ENCODE data around the gene SUPT4H1.

SUPT4H1 gene

GRCh38 chr17:58306131-58306951 is 45.7 kb downstream of the SUPT4H1 start:
- no peaks in the 10 kb centered on the region for H3K4me1 ChIP-seq (ENCODE audit: control insufficient read depth in 5 of 5, insufficient read depth in 5 of 5, low read length in 5 of 5)
- H3K27ac ChIP-seq (ENCODE audit: low read depth, low read length) = no peak overlapping the region
- H3K9me3 ChIP-seq (ENCODE audit: control insufficient read depth in 5 of 5, low read length in 5 of 5) = no peaks in the 10 kb centered on the region
- no peak overlapping the region for H3K4me3 ChIP-seq (ENCODE audit: low read depth in 1 of 5, low read length in 5 of 5)
- H3K36me3 ChIP-seq (ENCODE audit: control insufficient read depth in 5 of 5, insufficient read depth in 5 of 5, low read length in 5 of 5) = no peaks in the 10 kb centered on the region
- peaks cover 0 to 26% (median 10%) of the 10 kb centered on the region in 5 donors for H3K27me3 ChIP-seq (ENCODE audit: control insufficient read depth in 5 of 5, insufficient read depth in 4 of 5, low read length in 5 of 5)
- H3K9ac ChIP-seq (ENCODE audit: low read length in 5 of 5) = no peak overlapping the region

GRCh38 chr17:58305626-58306025 is 46.4 kb downstream of the SUPT4H1 start:
- Histone ChIP-seq H3K4me3 (ENCODE audit: low read depth in 1 of 5, low read length in 5 of 5) (no peak overlapping the region), H3K27ac (ENCODE audit: low read depth, low read length) (no peak overlapping the region), H3K36me3 (ENCODE audit: control insufficient read depth in 5 of 5, insufficient read depth in 5 of 5, low read length in 5 of 5) (no peaks in the 10 kb centered on the region)

GRCh38 chr17:58304750-58305486 is 47.1 kb downstream of the SUPT4H1 start:
- H3K27me3 ChIP-seq (ENCODE audit: control insufficient read depth in 5 of 5, insufficient read depth in 4 of 5, low read length in 5 of 5) = peaks cover 0 to 26% (median 10%) of the 10 kb centered on the region in 5 donors
- no peaks in the 10 kb centered on the region for H3K36me3 ChIP-seq (ENCODE audit: control insufficient read depth in 5 of 5, insufficient read depth in 5 of 5, low read length in 5 of 5)
- no peaks in the 10 kb centered on the region for H3K9me3 ChIP-seq (ENCODE audit: control insufficient read depth in 5 of 5, low read length in 5 of 5)
- no peak overlapping the region for H3K9ac ChIP-seq (ENCODE audit: low read length in 5 of 5)
- no peak overlapping the region for H3K4me3 ChIP-seq (ENCODE audit: low read depth in 1 of 5, low read length in 5 of 5)
- no peaks in the 10 kb centered on the region for H3K4me1 ChIP-seq (ENCODE audit: control insufficient read depth in 5 of 5, insufficient read depth in 5 of 5, low read length in 5 of 5)
- no peak overlapping the region for H3K27ac ChIP-seq (ENCODE audit: low read depth, low read length)

More at GRCh38 chr17:58305626-58306025, 46.4 kb downstream of the SUPT4H1 start:
- peaks cover 0 to 22% (median 10%) of the 10 kb centered on the region in 5 donors for H3K27me3 ChIP-seq (ENCODE audit: control insufficient read depth in 5 of 5, insufficient read depth in 4 of 5, low read length in 5 of 5)
- no peaks in the 10 kb centered on the region for H3K9me3 ChIP-seq (ENCODE audit: control insufficient read depth in 5 of 5, low read length in 5 of 5)
- no peak overlapping the region for H3K9ac ChIP-seq (ENCODE audit: low read length in 5 of 5)
- no peaks in the 10 kb centered on the region for H3K4me1 ChIP-seq (ENCODE audit: control insufficient read depth in 5 of 5, insufficient read depth in 5 of 5, low read length in 5 of 5)

GRCh38 chr17:58303971-58304749 is 47.8 kb downstream of the SUPT4H1 start:
- Histone ChIP-seq H3K27me3 (ENCODE audit: control insufficient read depth in 5 of 5, insufficient read depth in 4 of 5, low read length in 5 of 5) (peaks cover 0 to 26% (median 10%) of the 10 kb centered on the region in 5 donors), H3K27ac (ENCODE audit: low read depth, low read length) (no peak overlapping the region), H3K4me3 (ENCODE audit: low read depth in 1 of 5, low read length in 5 of 5) (no peak overlapping the region), H3K9ac (ENCODE audit: low read length in 5 of 5) (no peak overlapping the region), H3K9me3 (ENCODE audit: control insufficient read depth in 5 of 5, low read length in 5 of 5) (no peaks in the 10 kb centered on the region), H3K36me3 (ENCODE audit: control insufficient read depth in 5 of 5, insufficient read depth in 5 of 5, low read length in 5 of 5) (no peaks in the 10 kb centered on the region), H3K4me1 (ENCODE audit: control insufficient read depth in 5 of 5, insufficient read depth in 5 of 5, low read length in 5 of 5) (no peaks in the 10 kb centered on the region)

GRCh38 chr17:58302919-58303585 is 48.9 kb downstream of the SUPT4H1 start:
- Histone ChIP-seq H3K4me1 (ENCODE audit: control insufficient read depth in 5 of 5, insufficient read depth in 5 of 5, low read length in 5 of 5) (no peaks in the 10 kb centered on the region), H3K27ac (ENCODE audit: low read depth, low read length) (no peak overlapping the region), H3K9ac (ENCODE audit: low read length in 5 of 5) (no peak overlapping the region), H3K27me3 (ENCODE audit: control insufficient read depth in 5 of 5, insufficient read depth in 4 of 5, low read length in 5 of 5) (peaks cover 0 to 21% (median 8%) of the 10 kb centered on the region in 5 donors), H3K9me3 (ENCODE audit: control insufficient read depth in 5 of 5, low read length in 5 of 5) (no peaks in the 10 kb centered on the region), H3K36me3 (ENCODE audit: control insufficient read depth in 5 of 5, insufficient read depth in 5 of 5, low read length in 5 of 5) (no peaks in the 10 kb centered on the region), H3K4me3 (ENCODE audit: low read depth in 1 of 5, low read length in 5 of 5) (no peak overlapping the region)

GRCh38 chr17:58302171-58302918 is 49.7 kb downstream of the SUPT4H1 start:
- no peaks in the 10 kb centered on the region for H3K4me1 ChIP-seq (ENCODE audit: control insufficient read depth in 5 of 5, insufficient read depth in 5 of 5, low read length in 5 of 5)
- H3K4me3 ChIP-seq (ENCODE audit: low read depth in 1 of 5, low read length in 5 of 5) = no peak overlapping the region
- no peaks in the 10 kb centered on the region for H3K36me3 ChIP-seq (ENCODE audit: control insufficient read depth in 5 of 5, insufficient read depth in 5 of 5, low read length in 5 of 5)
- no peaks in the 10 kb centered on the region for H3K9me3 ChIP-seq (ENCODE audit: control insufficient read depth in 5 of 5, low read length in 5 of 5)
- H3K27me3 ChIP-seq (ENCODE audit: control insufficient read depth in 5 of 5, insufficient read depth in 4 of 5, low read length in 5 of 5) = peaks cover 0 to 20% (median 8%) of the 10 kb centered on the region in 5 donors
- no peak overlapping the region for H3K27ac ChIP-seq (ENCODE audit: low read depth, low read length)
- no peak overlapping the region for H3K9ac ChIP-seq (ENCODE audit: low read length in 5 of 5)

- H3K9me3 ChIP-seq (ENCODE audit: control insufficient read depth in 5 of 5, low read length in 5 of 5) = no peaks in the 10 kb centered on the region
- no peaks in the 10 kb centered on the region for H3K4me1 ChIP-seq (ENCODE audit: control insufficient read depth in 5 of 5, insufficient read depth in 5 of 5, low read length in 5 of 5)
- no peaks in the 10 kb centered on the region for H3K36me3 ChIP-seq (ENCODE audit: control insufficient read depth in 5 of 5, insufficient read depth in 5 of 5, low read length in 5 of 5)
- peaks cover 0 to 18% (median 8%) of the 10 kb centered on the region in 5 donors for H3K27me3 ChIP-seq (ENCODE audit: control insufficient read depth in 5 of 5, insufficient read depth in 4 of 5, low read length in 5 of 5)
- H3K27ac ChIP-seq (ENCODE audit: low read depth, low read length) = no peak overlapping the region
- H3K4me3 ChIP-seq (ENCODE audit: low read depth in 1 of 5, low read length in 5 of 5) = no peak overlapping the region
- H3K9ac ChIP-seq (ENCODE audit: low read length in 5 of 5) = no peak overlapping the region
These were observed 50.4 kb downstream of the SUPT4H1 start for GRCh38 chr17:58301504-58302150.

GRCh38 chr17:58300336-58300735 is 51.7 kb downstream of the SUPT4H1 start:
- Histone ChIP-seq H3K9ac (ENCODE audit: low read length in 5 of 5) (no peak overlapping the region), H3K4me1 (ENCODE audit: control insufficient read depth in 5 of 5, insufficient read depth in 5 of 5, low read length in 5 of 5) (no peaks in the 10 kb centered on the region), H3K27ac (ENCODE audit: low read depth, low read length) (no peak overlapping the region), H3K9me3 (ENCODE audit: control insufficient read depth in 5 of 5, low read length in 5 of 5) (no peaks in the 10 kb centered on the region), H3K36me3 (ENCODE audit: control insufficient read depth in 5 of 5, insufficient read depth in 5 of 5, low read length in 5 of 5) (no peaks in the 10 kb centered on the region), H3K27me3 (ENCODE audit: control insufficient read depth in 5 of 5, insufficient read depth in 4 of 5, low read length in 5 of 5) (peaks cover 0 to 17% (median 8%) of the 10 kb centered on the region in 5 donors), H3K4me3 (ENCODE audit: low read depth in 1 of 5, low read length in 5 of 5) (no peak overlapping the region)

All from subcutaneous abdominal adipose tissue (tissue), 5 donors.